ENCODE measurements around the gene CCDC24.

The CCDC24 gene

DNA sequence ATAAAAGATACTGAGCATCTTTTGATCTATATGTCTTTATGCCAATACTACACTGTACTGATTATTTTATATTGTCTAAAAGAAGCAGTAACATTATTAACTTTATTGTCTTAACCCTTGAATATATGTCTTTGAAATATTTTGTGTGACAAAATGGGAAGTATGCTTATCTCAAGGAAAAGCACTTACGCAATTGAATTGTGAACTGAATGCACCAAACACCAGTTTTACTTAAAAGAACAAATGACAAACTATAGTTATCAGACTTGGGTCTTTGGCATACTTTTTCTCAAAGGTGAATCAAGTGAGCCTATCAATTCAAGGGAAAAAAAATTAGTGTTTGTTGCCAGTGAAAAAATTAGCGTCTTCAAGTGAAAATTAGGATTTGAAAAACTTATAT lies 49.0 kb downstream of the CCDC24 start:
- DNase-seq (ENCODE audit: low spot score) = no peak

DNA sequence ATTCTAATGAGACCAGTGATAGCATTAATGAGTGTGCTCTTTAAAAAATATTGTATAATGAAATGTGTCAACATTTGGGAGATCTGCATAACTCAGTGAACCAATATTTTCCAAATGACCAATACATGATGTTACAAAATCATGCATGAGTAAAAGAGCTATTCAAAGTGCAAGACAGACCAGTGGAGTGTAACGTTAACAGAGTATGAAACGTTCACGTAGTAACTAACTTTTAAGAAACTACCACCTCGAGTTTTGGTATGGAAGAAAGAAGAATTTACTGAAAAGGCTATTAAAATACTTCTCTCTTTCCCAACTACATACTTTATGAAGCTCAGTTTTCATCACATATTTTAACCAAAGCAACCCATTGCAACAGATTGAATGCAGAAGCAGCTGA lies 49.4 kb downstream of the CCDC24 start:
- DNase-seq (ENCODE audit: low spot score) = no peak

DNA sequence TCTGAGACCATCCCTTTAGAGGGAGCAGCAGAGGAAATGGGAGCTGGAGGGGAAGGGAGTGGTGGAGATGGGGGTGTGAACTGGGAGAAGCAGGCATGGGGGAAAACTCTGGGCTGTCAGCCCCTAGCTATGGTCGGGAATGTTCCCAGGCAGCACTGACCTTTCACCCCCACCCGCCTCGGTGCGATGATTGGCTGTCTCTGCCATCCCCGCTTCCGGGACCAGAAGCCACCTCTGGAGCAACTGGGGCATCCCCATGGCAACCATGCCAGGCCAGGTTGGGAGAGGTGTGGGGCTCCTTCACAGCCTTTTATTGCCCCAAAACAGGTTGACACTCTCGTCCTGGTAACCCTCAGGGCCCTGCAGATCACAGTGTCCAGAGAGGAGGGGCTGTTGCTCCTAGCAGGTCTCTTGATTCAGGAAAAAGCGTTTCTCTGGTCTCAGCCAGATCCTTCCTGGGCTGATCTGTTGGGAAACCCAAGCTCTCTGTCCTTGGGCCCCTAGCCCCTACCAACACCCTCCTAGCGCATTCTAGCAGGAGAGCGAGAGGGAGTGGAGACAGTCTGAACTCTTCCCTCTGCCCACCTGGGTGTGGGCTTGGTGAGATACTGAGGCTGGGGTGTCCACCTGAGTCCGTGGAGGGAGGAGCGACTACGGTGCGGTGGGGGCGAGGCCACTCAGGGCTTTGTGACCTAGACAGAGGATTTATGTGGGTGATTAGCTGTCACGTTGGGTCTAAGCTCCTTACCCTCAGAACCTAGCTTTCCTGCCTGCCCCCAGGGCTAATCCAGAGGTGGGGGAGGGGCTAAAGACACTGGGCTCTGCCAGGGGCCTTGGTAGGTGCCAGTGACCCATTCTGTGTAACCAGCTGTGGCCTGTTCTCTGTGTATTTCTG lies 52.0 kb downstream of the CCDC24 start:
- no peak for DNase-seq (ENCODE audit: low spot score)

DNA sequence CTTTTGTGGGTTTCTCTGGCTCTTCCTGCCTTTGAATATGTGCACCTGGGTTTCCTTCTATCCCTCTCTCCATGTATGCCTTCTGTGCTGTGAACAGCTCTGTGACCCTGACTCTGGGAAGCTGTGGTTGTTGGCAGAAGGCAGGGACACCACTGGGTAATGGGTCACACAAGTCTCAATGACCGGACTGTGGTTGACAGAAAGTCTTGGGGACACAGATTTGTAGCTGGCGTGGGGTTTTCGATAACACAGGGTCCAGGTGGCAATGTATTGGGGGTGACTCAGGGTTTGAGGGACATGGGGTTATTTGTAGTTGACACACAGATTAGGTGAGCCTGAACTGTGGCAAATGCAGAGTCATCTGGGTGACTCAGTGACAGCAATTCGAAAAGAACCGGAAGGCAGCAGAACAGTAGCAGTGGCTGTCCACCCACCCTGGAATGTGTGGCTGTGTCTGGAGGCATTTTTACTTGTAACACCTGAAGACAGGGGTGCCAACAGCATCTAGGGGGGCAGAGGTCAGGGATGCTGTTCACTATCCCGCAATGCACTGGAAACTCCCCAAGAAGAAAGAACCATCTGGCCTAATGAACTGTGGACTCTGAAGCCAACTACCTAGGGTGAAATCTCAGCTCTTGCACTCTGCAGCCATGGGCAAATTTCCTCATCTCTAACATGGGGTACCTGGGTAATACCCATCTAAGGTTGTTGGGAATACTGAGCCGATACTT lies 52.8 kb downstream of the CCDC24 start:
- no peak for DNase-seq (ENCODE audit: low spot score)

DNA sequence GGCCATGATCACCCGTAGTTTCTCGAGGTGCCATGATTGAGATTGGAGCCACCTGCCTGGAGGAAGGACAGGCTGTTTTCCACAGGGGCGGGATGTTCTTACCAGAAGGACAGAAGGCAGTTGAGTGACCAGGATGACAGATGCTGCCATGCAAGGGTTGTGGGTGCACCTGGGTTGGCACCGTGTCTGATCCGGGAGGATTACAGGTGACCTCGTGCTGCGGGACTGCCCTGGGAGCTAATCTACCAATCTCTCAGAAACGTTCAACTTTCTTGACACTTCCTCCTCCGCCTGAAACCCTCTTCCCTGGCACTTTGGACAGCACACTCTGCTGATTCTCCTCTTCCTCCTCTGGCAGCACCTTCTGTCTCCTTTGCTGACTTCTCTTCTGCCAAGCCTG lies 53.7 kb downstream of the CCDC24 start:
- no peak for DNase-seq (ENCODE audit: low spot score)

Measured in CD4-positive, alpha-beta T cell treated with Interleukin-6 at 100 ng/mL for 8 hours (primary cell).